Caco-2 (cell line): Measurements from ENCODE around the gene CHST4. TPM values are rescaled to one million over a fixed set of nuclear protein-coding genes. Genes with fewer than 3 reads are reported as not detected.
"Not testable (repeated sequence)": the region's sequence is repeated elsewhere in the genome, so short reads cannot be mapped to it uniquely, and the experiment has no call there.

Source experiments
- BruUV-seq: library from RNA; stranded (reverse); fragments of 400-500 nt; replicated peaks from 2 replicates; lab custom pipeline; 2021; lab: Mats Ljungman, UMichigan
- CTCF ChIA-PET: fragments of 300-600 bp; sonication (Branson Sonifier 250); formaldehyde crosslinking; loops from one replicate; lab custom pipeline; 2022; ENCODE audit warnings: antibody characterized with exemption; lab: Charles Lee
- POLR2A ChIA-PET: fragments of 300-600 bp; sonication (Branson Sonifier 250); formaldehyde crosslinking; loops from one replicate; lab custom pipeline; 2022; ENCODE audit warnings: antibody characterized with exemption; lab: Charles Lee
- DNase-seq, 2 experiments: peaks; one replicate each; pipeline versions ENCODE4 v3.0.0 to v3.0.0-alpha.2; 2020 to 2022
- H3K27me3 ChIP-seq: replicated peaks from 2 replicates; pipeline ENCODE4 v1.6.0; 2011; ENCODE audit warnings: low read length; ENCODE audit not compliant: control insufficient read depth, insufficient read depth
- H3K36me3 ChIP-seq: 2 replicates; pipeline ENCODE4 v1.5.1; 2011; ENCODE audit warnings: low read length; ENCODE audit not compliant: control insufficient read depth, insufficient read depth
- H3K4me1 ChIP-seq: fragments of 250-450 bp; sonication (Bioruptor Pico); 2 replicates; pipeline ENCODE4 v1.5.1; 2020; ENCODE audit warnings: mild to moderate bottlenecking
- H3K4me3 ChIP-seq: 2 replicates; pipeline ENCODE4 v1.5.1; 2011; ENCODE audit warnings: low read depth, mild to moderate bottlenecking, control low read depth, low read length
- H3K9me3 ChIP-seq: fragments of 250-450 bp; sonication (Bioruptor Pico); 2 replicates; pipeline ENCODE4 v1.5.1; 2020; ENCODE audit warnings: mild to moderate bottlenecking, moderate library complexity
- H3K27ac Mint-ChIP-seq: one replicate; pipeline ENCODE4 v1.8.0; 2022; ENCODE audit warnings: mixed read lengths; ENCODE audit not compliant: unreplicated experiment
- H3K27me3 Mint-ChIP-seq: one replicate; pipeline ENCODE4 v1.8.0; 2022; ENCODE audit warnings: mixed read lengths; ENCODE audit not compliant: insufficient read depth, unreplicated experiment
- H3K36me3 Mint-ChIP-seq: one replicate; pipeline ENCODE4 v1.8.0; 2022; ENCODE audit warnings: mild to moderate bottlenecking, mixed read lengths; ENCODE audit not compliant: insufficient read depth, unreplicated experiment
- H3K4me1 Mint-ChIP-seq: one replicate; pipeline ENCODE4 v1.8.0; 2022; ENCODE audit warnings: low read depth, mixed read lengths; ENCODE audit not compliant: unreplicated experiment
- H3K4me3 Mint-ChIP-seq: one replicate; pipeline ENCODE4 v1.8.0; 2022; ENCODE audit warnings: mild to moderate bottlenecking, moderate library complexity, mixed read lengths; ENCODE audit not compliant: unreplicated experiment
- H3K9me3 Mint-ChIP-seq: one replicate; pipeline ENCODE4 v1.8.0; 2022; ENCODE audit warnings: mixed read lengths; ENCODE audit not compliant: unreplicated experiment
- CTCF ChIP-seq, 2 experiments: fragments of 200-600 bp in 1 of 2; IDR thresholded peaks; 1 replicate in 1 of 2; 2 replicates in 1 of 2; pipeline versions ENCODE4 v1.5.1 to v1.8.0; 2011 to 2022; ENCODE audit warnings: antibody characterized with exemption in 1 of 2, control low read depth in 1 of 2, inconsistent platforms in 1 of 2, low read depth in 1 of 2, low read length in 1 of 2, mild to moderate bottlenecking in 1 of 2, moderate library complexity in 1 of 2; ENCODE audit not compliant: insufficient read depth in 1 of 2, severe bottlenecking in 1 of 2, unreplicated experiment in 1 of 2
- intact Hi-C: fragments of 100-400 bp; cut with micrococcal nuclease; formaldehyde crosslinking; loops from one replicate; pipeline ENCODE4 v1.10.0; 2022; ENCODE audit not compliant: unreplicated experiment
- total RNA-seq: library from RNA; stranded (reverse); gene quantifications from 2 replicates; pipeline ENCODE4 v1.2.3, GENCODE V29; 2022

The CHST4 gene
- total RNA-seq, 1 experiment from 2014 or later, result not detected

GRCh38 chr16:71576971-71577370 lies 50.7 kb downstream of the CHST4 start, which contains the start of gene TAT:
Gene TAT (minus strand): TSS chr16:71577092. CDS start chr16:71576415, 677 bp downstream.
- no peaks in the 10 kb centered on the region for H3K9me3 ChIP-seq
- no peaks in the 10 kb centered on the region for H3K36me3 Mint-ChIP-seq
- H3K4me1 Mint-ChIP-seq, result no peaks in the 10 kb centered on the region
- H3K4me3 ChIP-seq, result no peak within 1 kb of the TSS
- POLR2A ChIA-PET, result no interaction called here
- DNase-seq, result no peak
- TF ChIP-seq CTCF (IDR thresholded peaks at IDR 0.05; ENCODE audit: insufficient read depth in 1 of 2, low read depth in 1 of 2, low read length in 1 of 2, severe bottlenecking in 1 of 2, unreplicated experiment in 1 of 2), result no peak
- H3K4me3 Mint-ChIP-seq, result no peak within 1 kb of the TSS
- CTCF ChIA-PET, result interaction anchor here (3.2 kb wide), 1 partner anchor 12 kb away, joined by 11 read pairs; no protein-coding TSS in a partner anchor
- H3K27ac Mint-ChIP-seq, result no peak within 1 kb of the TSS
- intact Hi-C loops, result no loop called here
- no peaks in the 10 kb centered on the region for H3K27me3 ChIP-seq
- H3K4me1 ChIP-seq, result peaks cover 8% of the 10 kb centered on the region
- BruUV-seq, result no TSS peak
- no peaks in the 10 kb centered on the region for H3K9me3 Mint-ChIP-seq
- peaks cover 3% of the 10 kb centered on the region for H3K27me3 Mint-ChIP-seq
- no peaks in the 10 kb centered on the region for H3K36me3 ChIP-seq

GRCh38 chr16:71582553-71582848 lies 56.3 kb downstream of the CHST4 start:
- BruUV-seq, H3K4me1 Mint-ChIP-seq, H3K9me3 Mint-ChIP-seq, POLR2A ChIA-PET, H3K9me3 ChIP-seq, H3K27ac Mint-ChIP-seq, H3K27me3 Mint-ChIP-seq, H3K4me3 ChIP-seq, intact Hi-C loops, H3K4me1 ChIP-seq, H3K4me3 Mint-ChIP-seq, H3K36me3 ChIP-seq, DNase-seq, H3K27me3 ChIP-seq, H3K36me3 Mint-ChIP-seq: not testable (repeated sequence)
- CTCF ChIA-PET, result interaction anchor here (1.2 kb wide), 1 partner anchor 17 kb away, joined by 3 read pairs; no protein-coding TSS in a partner anchor

- H3K4me1 Mint-ChIP-seq, result peaks cover 7% of the 10 kb centered on the region
- no peak overlapping the region for H3K4me3 ChIP-seq
- no peak overlapping the region for H3K4me3 Mint-ChIP-seq
- BruUV-seq, result no TSS peak
- DNase-seq, result no peak
- no peaks in the 10 kb centered on the region for H3K36me3 ChIP-seq
- POLR2A ChIA-PET, result no interaction called here
- intact Hi-C loops, result no loop called here
- no peak for TF ChIP-seq CTCF (IDR thresholded peaks at IDR 0.05; ENCODE audit: insufficient read depth in 1 of 2, low read depth in 1 of 2, low read length in 1 of 2, severe bottlenecking in 1 of 2, unreplicated experiment in 1 of 2)
- H3K27ac Mint-ChIP-seq, result no peak overlapping the region
- no peaks in the 10 kb centered on the region for H3K4me1 ChIP-seq
- no peaks in the 10 kb centered on the region for H3K9me3 Mint-ChIP-seq
- H3K9me3 ChIP-seq, result no peaks in the 10 kb centered on the region
- no peaks in the 10 kb centered on the region for H3K27me3 ChIP-seq
- CTCF ChIA-PET, result interaction anchor here (1.2 to 1.3 kb wide), 2 partner anchors 20 to 26 kb away, joined by 4 read pairs; no protein-coding TSS in a partner anchor
- H3K36me3 Mint-ChIP-seq, result no peaks in the 10 kb centered on the region
- peaks cover 3% of the 10 kb centered on the region for H3K27me3 Mint-ChIP-seq
Measured at GRCh38 chr16:71584543-71585317, 58.5 kb downstream of the CHST4 start.
